ENCODE data around the gene HOXD10. TPM values are rescaled to one million over a fixed set of nuclear protein-coding genes. Genes with fewer than 3 reads are reported as not detected.

HOXD10 gene
- total and polyA plus RNA-seq, 9 of the 15 experiments (the other 6 are each of a cell fraction or from before 2014, with no cell fraction given) = not detected

DNA sequence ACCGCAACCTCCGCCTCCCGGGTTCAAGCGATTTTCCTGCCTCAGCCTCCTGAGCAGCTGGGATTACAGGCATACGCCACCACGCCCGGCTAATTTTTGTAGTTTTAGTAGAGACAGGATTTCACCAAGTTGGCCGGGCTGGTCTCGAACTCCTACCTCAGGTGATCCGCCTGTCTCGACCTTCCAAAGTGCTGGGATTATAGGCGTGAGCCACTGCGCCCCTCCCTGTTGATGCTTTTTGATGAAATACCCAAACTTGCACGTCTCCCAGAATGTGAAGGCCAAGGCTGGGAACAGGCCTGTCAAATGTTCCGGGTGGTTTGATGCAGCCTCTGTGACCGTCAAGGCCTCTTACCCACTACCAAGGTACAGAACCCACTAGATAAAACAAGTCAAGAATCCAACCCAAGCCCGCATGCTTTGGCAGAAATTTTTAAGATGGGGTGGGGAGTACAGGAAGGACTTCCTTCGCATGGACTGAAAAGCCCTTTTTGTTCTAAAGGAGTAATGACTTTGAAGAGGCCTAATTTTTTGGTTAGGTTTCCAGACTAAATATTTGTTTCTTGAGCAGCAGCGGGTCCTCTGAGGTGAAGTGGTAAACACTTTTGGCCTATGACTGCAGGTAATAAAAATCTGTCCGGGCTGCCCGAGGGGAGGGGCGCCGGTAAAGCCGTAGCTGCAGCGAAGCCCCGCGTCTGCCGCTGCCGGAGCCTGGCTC lies 29.1 kb upstream of the HOXD10 start:
- intact Hi-C loops (cut with micrococcal nuclease) (loop anchor here (2.0 kb wide), 2 partner anchors 673 to 777 kb away; no protein-coding TSS in a partner anchor), in situ Hi-C loops (cut with MboI) (loop anchor here (10.0 to 25.0 kb wide), 2 partner anchors 663 to 1050 kb away; no protein-coding TSS in a partner anchor)
- no peak for FAIRE-seq
- Histone ChIP-seq H3K4me2 (ENCODE audit: insufficient read depth, low read length) (no peak overlapping the region), H3K4me3 (no peak overlapping the region), H3K9ac (ENCODE audit: insufficient read depth in 1 of 2, low read depth in 2 of 2, low read length in 2 of 2) (no peak overlapping the region), H3K27me3 (ENCODE audit: control insufficient read depth in 2 of 2, insufficient read depth in 2 of 2, low read length in 2 of 2) (peaks cover 72 to 86% of the 10 kb centered on the region in 2 experiments), H3K9me1 (ENCODE audit: control insufficient read depth, insufficient read depth, low read length) (no peaks in the 10 kb centered on the region), H3K4me1 (replicated peaks in 1 of 2; ENCODE audit: control insufficient read depth in 2 of 2, insufficient read depth in 2 of 2, low read length in 2 of 2) (peaks cover 0 to 27% of the 10 kb centered on the region in 2 experiments; a peak in 2 of 5 replicates), H2AFZ (ENCODE audit: low read depth, low read length) (peak overlapping the region; percentile 72; the same call in 1 of the 2 replicates), H3K36me3 (ENCODE audit: control insufficient read depth, insufficient read depth, low read length) (no peaks in the 10 kb centered on the region), H3K9me3 (replicated peaks; ENCODE audit: control insufficient read depth, insufficient read depth, low read depth, low read length) (no peaks in the 10 kb centered on the region; the same call in 1 of the 2 replicates), H4K20me1 (replicated peaks; ENCODE audit: control insufficient read depth, insufficient read depth, low read length) (peaks cover 4% of the 10 kb centered on the region; the same call in 1 of the 2 replicates), H3K79me2 (ENCODE audit: control insufficient read depth, insufficient read depth, low read length) (no peaks in the 10 kb centered on the region), H3K27ac (ENCODE audit: extremely low read depth, low read depth, low read length) (no peak overlapping the region)
- ATAC-seq = no peak
- no peak for TF ChIP-seq CXXC5 (CRISPR knock-in tag; IDR thresholded peaks at IDR 0.05)
- no peak for DNase-seq (ENCODE audit: extremely low read depth in 1 of 4, low spot score in 3 of 4)
- ChIA-PET CTCF (ENCODE audit: low intra/inter-chr PET ratio) (interaction anchor here (1.0 to 3.5 kb wide), 6 partner anchors 10 to 836 kb away, joined by 3 to 14 read pairs (median 5); no protein-coding TSS in a partner anchor), POLR2A (no interaction called here)
- 12% methylated on average over 29 of the region's 29 CpGs for WGBS (ENCODE audit: insufficient coverage, low coverage, missing lambda C conversion rate)
- BruUV-seq (replicated peaks) = no TSS peak
